ENCODE data around the gene KCNQ4.

KCNQ4 gene

GRCh38 chr1:40808002-40808401 lies 24.4 kb downstream of the KCNQ4 start:
- TF ChIP-seq POLR2AphosphoS5 (IDR thresholded peaks at IDR 0.05; ENCODE audit: low read depth): no peak
- TF ChIP-seq GABPA (IDR thresholded peaks at IDR 0.05; ENCODE audit: low read depth): no peak
- TF ChIP-seq SPI1 (IDR thresholded peaks at IDR 0.05; ENCODE audit: borderline replicate concordance, low read depth): no peak
- TF ChIP-seq CTCF (IDR thresholded peaks at IDR 0.05; ENCODE audit: insufficient read depth, low read length): no peak
- TF ChIP-seq REST (IDR thresholded peaks at IDR 0.05; ENCODE audit: insufficient replicate concordance, low read depth): no peak
- H3K27ac ChIP-seq (replicated peaks): no peak overlapping the region
- no peak overlapping the region for H3K4me3 ChIP-seq (replicated peaks; ENCODE audit: insufficient read depth, low read length)
- no peaks in the 10 kb centered on the region for H3K27me3 ChIP-seq (ENCODE audit: insufficient read depth, poor library complexity, severe bottlenecking)
- DNase-seq (ENCODE audit: low read depth in 1 of 2, low spot score in 1 of 2): no peak

GRCh38 chr1:40808444-40808843 lies 24.9 kb downstream of the KCNQ4 start:
- no peak for DNase-seq (ENCODE audit: low read depth in 1 of 2, low spot score in 1 of 2)
- no peak overlapping the region for H3K27ac ChIP-seq (replicated peaks)
- H3K27me3 ChIP-seq (ENCODE audit: insufficient read depth, poor library complexity, severe bottlenecking): no peaks in the 10 kb centered on the region
- no peak overlapping the region for H3K4me3 ChIP-seq (replicated peaks; ENCODE audit: insufficient read depth, low read length)
- no peak for TF ChIP-seq GABPA (IDR thresholded peaks at IDR 0.05; ENCODE audit: low read depth)
- TF ChIP-seq CTCF (IDR thresholded peaks at IDR 0.05; ENCODE audit: insufficient read depth, low read length): no peak
- TF ChIP-seq POLR2AphosphoS5 (IDR thresholded peaks at IDR 0.05; ENCODE audit: low read depth): no peak
- no peak for TF ChIP-seq REST (IDR thresholded peaks at IDR 0.05; ENCODE audit: insufficient replicate concordance, low read depth)
- no peak for TF ChIP-seq SPI1 (IDR thresholded peaks at IDR 0.05; ENCODE audit: borderline replicate concordance, low read depth)

GRCh38 chr1:40808909-40809308 lies 25.3 kb downstream of the KCNQ4 start:
- no peak for DNase-seq (ENCODE audit: low read depth in 1 of 2, low spot score in 1 of 2)
- no peaks in the 10 kb centered on the region for H3K27me3 ChIP-seq (ENCODE audit: insufficient read depth, poor library complexity, severe bottlenecking)
- H3K4me3 ChIP-seq (replicated peaks; ENCODE audit: insufficient read depth, low read length): no peak overlapping the region
- no peak overlapping the region for H3K27ac ChIP-seq (replicated peaks)
- TF ChIP-seq POLR2AphosphoS5 (IDR thresholded peaks at IDR 0.05; ENCODE audit: low read depth) (no peak), CTCF (IDR thresholded peaks at IDR 0.05; ENCODE audit: insufficient read depth, low read length) (no peak), GABPA (IDR thresholded peaks at IDR 0.05; ENCODE audit: low read depth) (no peak), REST (IDR thresholded peaks at IDR 0.05; ENCODE audit: insufficient replicate concordance, low read depth) (no peak), SPI1 (IDR thresholded peaks at IDR 0.05; ENCODE audit: borderline replicate concordance, low read depth) (no peak)
